Activated CD8-positive, alpha-beta T cell treated with anti-CD3 and anti-CD28 coated beads for 36 hours (primary cell): Measurements from ENCODE around the gene TEAD3. TPM values are rescaled to one million over a fixed set of nuclear protein-coding genes. Genes with fewer than 3 reads are reported as not detected.
A peak's percentile ranks its signal among the peaks of the same experiment; 100 is the strongest.

Experiments
- ATAC-seq: fragments of 200-7000 bp; cut with Tn5 transposase; one replicate; pipeline ENCODE4 v1.10.0; 2021; ENCODE audit warnings: mild to moderate bottlenecking, moderate library complexity
- CTCF ChIA-PET: fragments of 350-600 bp; sonication (Branson Sonifier 250); formaldehyde crosslinking; loops from one replicate; lab custom pipeline; 2021; ENCODE audit warnings: antibody characterized with exemption; lab: Charles Lee
- POLR2A ChIA-PET: fragments of 350-600 bp; sonication (Branson Sonifier 250); formaldehyde crosslinking; loops from one replicate; lab custom pipeline; 2021; ENCODE audit warnings: antibody characterized with exemption; lab: Charles Lee
- DNase-seq: peaks from one replicate; pipeline ENCODE4 v3.0.0-alpha.2; 2020
- H3K27ac Mint-ChIP-seq: one replicate; pipeline ENCODE4 v1.8.0; 2021; ENCODE audit warnings: mild to moderate bottlenecking, mixed read lengths
- H3K27me3 Mint-ChIP-seq: one replicate; pipeline ENCODE4 v1.8.0; 2021; ENCODE audit warnings: mixed read lengths
- H3K36me3 Mint-ChIP-seq: one replicate; pipeline ENCODE4 v1.8.0; 2021; ENCODE audit warnings: low read depth, mixed read lengths
- H3K4me1 Mint-ChIP-seq: one replicate; pipeline ENCODE4 v1.8.0; 2021; ENCODE audit warnings: low read depth, mixed read lengths
- H3K4me3 Mint-ChIP-seq: one replicate; pipeline ENCODE4 v1.8.0; 2021; ENCODE audit warnings: mild to moderate bottlenecking, moderate library complexity, mixed read lengths
- H3K9me3 Mint-ChIP-seq: one replicate; pipeline ENCODE4 v1.8.0; 2021; ENCODE audit warnings: mixed read lengths
- CTCF ChIP-seq: fragments of 200-600 bp; IDR thresholded peaks from one replicate; pipeline ENCODE4 v1.8.0; 2022; ENCODE audit warnings: antibody characterized with exemption, mild to moderate bottlenecking
- intact Hi-C: fragments of 100-400 bp; cut with micrococcal nuclease; formaldehyde crosslinking; loops from one replicate; pipeline ENCODE4 v1.10.0; 2022
- total RNA-seq, 2 experiments: library from RNA; stranded (reverse); gene quantifications; one replicate each; pipeline ENCODE4 v1.2.3, GENCODE V29; 2021

The TEAD3 gene
- total RNA-seq, 2 experiments from 2014 or later: 0.68 to 0.81 TPM

- Mint-ChIP-seq H3K36me3 (no peaks in the 10 kb centered on the region), H3K27me3 (peaks cover 3% of the 10 kb centered on the region), H3K4me3 (no peak overlapping the region), H3K9me3 (no peaks in the 10 kb centered on the region), H3K4me1 (peaks cover 3% of the 10 kb centered on the region), H3K27ac (no peak overlapping the region)
- ChIA-PET CTCF (interaction anchor here (1.3 kb wide), 1 partner anchor 8 kb away, joined by 9 read pairs; no protein-coding TSS in a partner anchor), POLR2A (interaction anchor here (0.6 kb wide), 1 partner anchor 474 kb away, joined by 3 read pairs; no protein-coding TSS in a partner anchor)
- ATAC-seq: no peak
- no peak for DNase-seq
- intact Hi-C loops: no loop called here
- no peak for TF ChIP-seq CTCF
Observed at GRCh38 chr6:35514587-35514986, 17.7 kb upstream of the TEAD3 start.

GRCh38 chr6:35512740-35513139 is 15.9 kb upstream of the TEAD3 start, which contains the start of gene TULP1:
Gene TULP1 (minus strand): TSS chr6:35512896. CDS start chr6:35512858, 38 bp downstream.
- ATAC-seq (no peak), DNase-seq (no peak)
- peaks cover 3% of the 10 kb centered on the region for H3K27me3 Mint-ChIP-seq
- CTCF ChIA-PET: no interaction called here
- POLR2A ChIA-PET: no interaction called here
- H3K9me3 Mint-ChIP-seq: no peaks in the 10 kb centered on the region
- intact Hi-C loops: no loop called here
- no peak for TF ChIP-seq CTCF
- peaks cover 3% of the 10 kb centered on the region for H3K4me1 Mint-ChIP-seq
- no peak within 1 kb of the TSS for H3K27ac Mint-ChIP-seq
- H3K4me3 Mint-ChIP-seq: no peak within 1 kb of the TSS
- no peaks in the 10 kb centered on the region for H3K36me3 Mint-ChIP-seq

- peaks cover 3% of the 10 kb centered on the region for H3K4me1 Mint-ChIP-seq
- ATAC-seq (no peak), DNase-seq (no peak)
- ChIA-PET CTCF (interaction anchor here (0.7 kb wide), 1 partner anchor 10 kb away, joined by 3 read pairs; no protein-coding TSS in a partner anchor), POLR2A (no interaction called here)
- no peak overlapping the region for H3K27ac Mint-ChIP-seq
- intact Hi-C loops: no loop called here
- H3K36me3 Mint-ChIP-seq: no peaks in the 10 kb centered on the region
- peaks cover 3% of the 10 kb centered on the region for H3K27me3 Mint-ChIP-seq
- no peaks in the 10 kb centered on the region for H3K9me3 Mint-ChIP-seq
- no peak overlapping the region for H3K4me3 Mint-ChIP-seq
- TF ChIP-seq CTCF: no peak
Observed at GRCh38 chr6:35512006-35512405, 15.1 kb upstream of the TEAD3 start.

GRCh38 chr6:35511562-35511941 is 14.7 kb upstream of the TEAD3 start:
- H3K4me3 Mint-ChIP-seq: no peak overlapping the region
- peaks cover 3% of the 10 kb centered on the region for H3K4me1 Mint-ChIP-seq
- CTCF ChIA-PET: interaction anchor here (0.7 kb wide), 1 partner anchor 11 kb away, joined by 3 read pairs; no protein-coding TSS in a partner anchor
- no peaks in the 10 kb centered on the region for H3K36me3 Mint-ChIP-seq
- intact Hi-C loops: no loop called here
- TF ChIP-seq CTCF: no peak
- POLR2A ChIA-PET: no interaction called here
- H3K27ac Mint-ChIP-seq: no peak overlapping the region
- peaks cover 3% of the 10 kb centered on the region for H3K27me3 Mint-ChIP-seq
- ATAC-seq (no peak), DNase-seq (no peak)
- H3K9me3 Mint-ChIP-seq: no peaks in the 10 kb centered on the region

GRCh38 chr6:35510916-35511561 is 14.2 kb upstream of the TEAD3 start:
- POLR2A ChIA-PET: no interaction called here

More at GRCh38 chr6:35510916-35511561, 14.2 kb upstream of the TEAD3 start:
- DNase-seq (no peak), ATAC-seq (peak; percentile 34)
- Mint-ChIP-seq H3K4me1 (peaks cover 3% of the 10 kb centered on the region), H3K36me3 (no peaks in the 10 kb centered on the region), H3K4me3 (no peak overlapping the region), H3K27ac (no peak overlapping the region), H3K27me3 (peaks cover 3% of the 10 kb centered on the region), H3K9me3 (no peaks in the 10 kb centered on the region)
- TF ChIP-seq CTCF: no peak
- CTCF ChIA-PET: interaction anchor here (0.7 to 2.1 kb wide), 2 partner anchors 11 to 69 kb away, joined by 3 to 6 read pairs; no protein-coding TSS in a partner anchor
- intact Hi-C loops: no loop called here
